Psoas muscle (tissue), 8 donors: ENCODE data around the gene IZUMO4. TPM values are rescaled to one million over a fixed set of nuclear protein-coding genes. Genes with fewer than 3 reads are reported as not detected.
"Not testable (repeated sequence)": the region's sequence is repeated elsewhere in the genome, so short reads cannot be mapped to it uniquely, and the experiment has no call there.

Source experiments
- ATAC-seq, 4 donors: fragments of 200-7000 bp; cut with Tn5 transposase; one replicate each; pipeline ENCODE4 v1.9.1; 2020; ENCODE audit warnings: moderate library complexity in 3 of 4, mild to moderate bottlenecking in 2 of 4
- DNase-seq, 2 donors: peaks; one replicate each; pipeline ENCODE4 v3.0.0-alpha.2; 2020
- H3K27ac ChIP-seq: fragments of 200-600 bp; one replicate; pipeline ENCODE4 v1.8.0; 2022
- H3K27me3 ChIP-seq, 3 donors: fragments of 200-600 bp in 1 of 3; one replicate each; pipeline versions ENCODE4 v1.6.1 to v1.8.0; 2013 to 2022; ENCODE audit warnings: low read length in 2 of 3, mild to moderate bottlenecking in 2 of 3, moderate library complexity in 1 of 3; ENCODE audit not compliant: insufficient read depth in 3 of 3
- H3K36me3 ChIP-seq, 2 donors: fragments of 200-600 bp in 1 of 2; one replicate each; pipeline versions ENCODE4 v1.6.1 to v1.8.0; 2013 to 2022; ENCODE audit warnings: low read depth in 1 of 2, mild to moderate bottlenecking in 1 of 2, moderate library complexity in 1 of 2; ENCODE audit not compliant: insufficient read depth in 1 of 2
- H3K4me1 ChIP-seq: fragments of 200-600 bp; one replicate; pipeline ENCODE4 v1.8.0; 2022
- H3K4me3 ChIP-seq: fragments of 200-600 bp; one replicate; pipeline ENCODE4 v1.8.0; 2022; ENCODE audit warnings: mild to moderate bottlenecking
- H3K9me3 ChIP-seq: fragments of 200-600 bp; one replicate; pipeline ENCODE4 v1.8.0; 2022
- WGBS, 3 donors: extraction: QIAGEN DNeasy Blood & Tissue Kit; methylation state at CpG; one replicate each; pipeline versions ENCODE4 v1.1.6 to v1.1.7; 2013; 5-methylcytosine and 5-hydroxymethylcytosine counted together
- intact Hi-C, 2 donors: fragments of 100-400 bp; cut with DNase I; formaldehyde crosslinking; loops; one replicate each; pipeline versions ENCODE4 v1.11.0 to v1.14.2; 2022
- polyA plus RNA-seq, 3 donors: library from polyadenylated mRNA; stranded (reverse); fragments of 200-250 nt; gene quantifications; one replicate each; pipeline ENCODE4 v1.2.3, GENCODE V29; 2013
- total RNA-seq, 4 donors: library from RNA; stranded (reverse); fragmentation: NEBNext Ultra II Directional in 2 of 4; extraction: Animal tissue kit (Norgen Biotek cat#: 25700) in 2 of 4; gene quantifications; one replicate each; pipeline versions ENCODE4 v1.2.1 to v1.2.4, GENCODE V29; 2021 to 2023
- TF ChIP-seq, protein P1 (sequence below): fragments of 200-600 bp; IDR thresholded peaks from one replicate; pipeline ENCODE4 v1.8.0; 2022; ENCODE audit warnings: antibody characterized with exemption
- donor health status: healthy with polysubstance abuse.
- donor health status: DM: no; HTN: no; CAD: no; lungs with moderate emphysema.
- donor health status: Bipolar disorder and iron deficiency.
- donor health status: healthy.
- donor health status: DM: yes; HTN: yes; CAD: no.
- donor health status: DM: no; HTN: no; CAD: no.
- donor health status: DM: no; HTN: no; CAD: no.
- donor health status: DM: yes; HTN: yes; CAD: no.

The IZUMO4 gene
- total and polyA plus RNA-seq, 7 donors: 0.69 to 3.0 (median 1.6) TPM

DNA sequence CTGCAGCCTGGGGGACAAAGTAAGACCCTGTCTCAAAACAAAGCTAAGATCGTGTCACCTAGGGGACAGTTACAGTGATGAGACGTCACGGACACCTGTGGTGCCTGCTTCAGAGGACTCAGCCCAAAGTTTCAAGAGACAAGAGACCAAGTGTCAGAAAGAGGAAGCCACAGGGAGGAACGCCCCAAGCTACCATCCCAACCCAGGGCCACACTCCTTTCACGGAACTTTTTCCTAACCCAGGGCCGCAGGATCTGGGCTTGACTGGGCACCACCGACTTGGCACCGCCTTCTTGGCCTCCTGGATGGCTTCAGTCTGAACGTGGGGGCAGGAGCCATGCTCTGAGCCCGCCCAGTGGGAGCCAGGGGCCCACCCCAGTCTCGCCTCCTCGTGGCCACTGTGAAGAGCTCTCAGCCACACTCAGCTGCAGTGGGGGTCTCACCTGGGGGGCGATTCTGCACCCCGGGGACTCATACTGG, 9.1 kb upstream of the IZUMO4 start:
- TF ChIP-seq, protein P1, sequence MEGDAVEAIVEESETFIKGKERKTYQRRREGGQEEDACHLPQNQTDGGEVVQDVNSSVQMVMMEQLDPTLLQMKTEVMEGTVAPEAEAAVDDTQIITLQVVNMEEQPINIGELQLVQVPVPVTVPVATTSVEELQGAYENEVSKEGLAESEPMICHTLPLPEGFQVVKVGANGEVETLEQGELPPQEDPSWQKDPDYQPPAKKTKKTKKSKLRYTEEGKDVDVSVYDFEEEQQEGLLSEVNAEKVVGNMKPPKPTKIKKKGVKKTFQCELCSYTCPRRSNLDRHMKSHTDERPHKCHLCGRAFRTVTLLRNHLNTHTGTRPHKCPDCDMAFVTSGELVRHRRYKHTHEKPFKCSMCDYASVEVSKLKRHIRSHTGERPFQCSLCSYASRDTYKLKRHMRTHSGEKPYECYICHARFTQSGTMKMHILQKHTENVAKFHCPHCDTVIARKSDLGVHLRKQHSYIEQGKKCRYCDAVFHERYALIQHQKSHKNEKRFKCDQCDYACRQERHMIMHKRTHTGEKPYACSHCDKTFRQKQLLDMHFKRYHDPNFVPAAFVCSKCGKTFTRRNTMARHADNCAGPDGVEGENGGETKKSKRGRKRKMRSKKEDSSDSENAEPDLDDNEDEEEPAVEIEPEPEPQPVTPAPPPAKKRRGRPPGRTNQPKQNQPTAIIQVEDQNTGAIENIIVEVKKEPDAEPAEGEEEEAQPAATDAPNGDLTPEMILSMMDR: no peak
- Histone ChIP-seq H3K4me3 (no peak overlapping the region), H3K36me3 (peaks cover 0 to 10% of the 10 kb centered on the region in 2 donors), H3K27me3 (no peaks in the 10 kb centered on the region), H3K27ac (peak overlapping the region; percentile 60), H3K4me1 (peaks cover 30% of the 10 kb centered on the region), H3K9me3 (no peaks in the 10 kb centered on the region)
- no peak for ATAC-seq
- 73 to 87% (median 76%) methylated on average over 14 of the region's 14 CpGs for WGBS, 3 donors
- DNase-seq: peak in 1 of 2 donors; percentile 65
- intact Hi-C loops: no loop called here

DNA sequence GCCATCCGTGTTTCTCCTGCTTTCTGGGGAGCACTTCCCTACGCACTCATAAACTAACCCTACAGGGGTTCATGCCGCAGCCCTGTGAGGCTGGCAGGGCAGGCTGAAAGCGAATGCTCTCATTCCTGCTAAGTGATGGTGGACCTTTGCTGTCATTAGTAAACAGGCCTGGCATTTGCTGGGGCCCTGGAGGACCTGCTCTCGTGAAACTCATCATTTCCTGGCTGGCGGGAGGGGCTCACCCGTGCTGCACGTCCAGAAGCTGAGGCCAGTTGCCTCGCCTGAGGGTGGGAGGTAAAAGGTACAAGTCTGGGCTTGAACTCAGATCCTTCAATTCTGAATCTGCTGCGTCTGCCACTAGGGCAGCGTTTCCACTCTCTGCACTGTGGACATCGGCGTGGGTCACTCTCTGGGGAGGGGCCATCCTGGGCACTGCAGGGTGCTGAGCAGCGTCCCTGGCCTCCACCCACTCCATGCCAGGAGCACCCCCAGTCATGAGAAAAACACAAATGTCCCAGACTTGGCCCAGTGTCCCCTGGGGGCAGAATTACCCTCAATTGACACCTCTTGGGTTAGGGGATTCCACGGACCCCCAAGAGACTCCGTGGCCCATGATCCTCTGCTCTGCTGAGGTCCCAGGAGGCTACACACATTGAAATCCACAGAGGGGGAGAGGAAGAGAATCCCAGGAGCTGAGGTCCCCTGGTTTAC, 7.6 kb upstream of the IZUMO4 start:
- DNase-seq: peak in 1 of 2 donors; percentile 48
- Histone ChIP-seq H3K9me3 (no peaks in the 10 kb centered on the region), H3K27ac (peak overlapping the region; percentile 67), H3K27me3 (no peaks in the 10 kb centered on the region), H3K4me1 (peaks cover 36% of the 10 kb centered on the region), H3K36me3 (peaks cover 0 to 4% of the 10 kb centered on the region in 2 donors), H3K4me3 (no peak overlapping the region)
- intact Hi-C loops: no loop called here
- 74 to 81% (median 80%) methylated on average over 16 of the region's 16 CpGs for WGBS, 3 donors
- no peak for ATAC-seq
- TF ChIP-seq, protein P1: no peak

- Histone ChIP-seq H3K4me1 (peaks cover 36% of the 10 kb centered on the region), H3K9me3 (no peaks in the 10 kb centered on the region), H3K27ac (peak overlapping the region; percentile 67), H3K4me3 (peak overlapping the region; percentile 18), H3K27me3 (no peaks in the 10 kb centered on the region), H3K36me3 (peaks cover 0 to 4% of the 10 kb centered on the region in 2 donors)
- 38 to 50% (median 46%) methylated on average over 2 of the region's 2 CpGs for WGBS, 3 donors
- TF ChIP-seq, protein P1: no peak
- intact Hi-C loops: no loop called here
- DNase-seq (no peak), ATAC-seq (no peak)
These were observed 7.0 kb upstream of the IZUMO4 start for GRCh38 chr19:2089727-2090053.

DNA sequence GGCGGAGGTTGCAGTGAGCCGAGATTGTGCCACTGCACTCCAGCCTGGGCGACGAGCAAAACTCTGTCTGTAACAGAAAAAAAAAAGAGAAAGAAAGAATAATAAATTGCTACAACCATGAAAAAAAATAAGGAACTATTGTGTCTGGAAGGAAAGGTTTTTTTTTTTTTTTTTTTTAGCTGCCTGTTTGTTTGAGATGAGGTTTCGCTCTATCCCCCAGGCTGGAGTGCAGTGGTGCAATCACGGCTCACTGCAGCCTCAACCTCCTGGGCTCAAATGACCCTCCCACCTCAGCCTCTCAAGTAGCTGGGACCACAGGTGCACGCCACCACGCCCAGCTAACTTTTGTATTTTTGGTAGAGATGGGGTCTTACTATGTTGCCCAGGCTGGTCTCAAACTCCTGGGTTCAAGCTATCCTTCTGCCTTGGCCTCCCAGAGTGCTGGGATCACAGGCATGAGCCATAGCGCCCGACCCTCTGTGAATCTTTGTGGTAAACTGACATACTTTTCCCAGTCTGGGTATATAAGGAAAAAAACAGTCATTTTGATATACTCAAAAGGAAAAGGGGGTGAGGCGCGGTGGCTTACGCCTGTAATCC, 4.7 kb upstream of the IZUMO4 start:
- peak overlapping the region; percentile 67 for H3K27ac ChIP-seq
- DNase-seq, H3K4me3 ChIP-seq, H3K36me3 ChIP-seq, H3K9me3 ChIP-seq, H3K27me3 ChIP-seq, ATAC-seq, intact Hi-C loops: not testable (repeated sequence)
- peaks cover 34% of the 10 kb centered on the region for H3K4me1 ChIP-seq
- WGBS, 3 donors: 96 to 97% (median 96%) methylated on average over 13 of the region's 13 CpGs

- peaks cover 0 to 28% of the 10 kb centered on the region in 2 donors for H3K36me3 ChIP-seq
- H3K4me3 ChIP-seq: peak within 1 kb of the TSS; percentile 84
- peak; percentile 74 to 76 (median 75) for ATAC-seq
- WGBS, 3 donors: 1% methylated on average over 41 to 56 of the region's 56 CpGs
- H3K27ac ChIP-seq: peak within 1 kb of the TSS; percentile 96
- H3K4me1 ChIP-seq: peaks cover 24% of the 10 kb centered on the region
- peak; percentile 93 to 96 for DNase-seq
- intact Hi-C loops: no loop called here
- no peaks in the 10 kb centered on the region for H3K27me3 ChIP-seq
- TF ChIP-seq, protein P1: peak; percentile 33
- no peaks in the 10 kb centered on the region for H3K9me3 ChIP-seq
These were observed 658 bp upstream of the IZUMO4 start, which contains the start of gene MOB3A for GRCh38 chr19:2096034-2096479. MOB3A (minus strand) TSS chr19:2096326; CDS start chr19:2078560, 17,766 bp downstream.
